RWPE2 (cell line): ENCODE data around the gene TMEM47.

ENCODE experiments used
- ATAC-seq: fragments of 200-7000 bp; cut with Tn5 transposase; 3 replicates; pipeline ENCODE4 v1.9.1; 2021; ENCODE audit warnings: low read depth
- DNase-seq: peaks from one replicate; pipeline ENCODE4 v3.0.0-alpha.2; 2020; ENCODE audit warnings: low spot score
- H3K27ac ChIP-seq: fragments of 450-650 bp; 2 replicates; pipeline ENCODE4 v1.5.1; 2017; ENCODE audit warnings: mild to moderate bottlenecking; ENCODE audit not compliant: poor library complexity, severe bottlenecking
- H3K27me3 ChIP-seq: fragments of 250-450 bp; sonication (Bioruptor Pico); 2 replicates; pipeline ENCODE4 v1.5.1; 2021; ENCODE audit warnings: mild to moderate bottlenecking, moderate library complexity; ENCODE audit not compliant: insufficient read depth, poor library complexity, severe bottlenecking
- H3K36me3 ChIP-seq: fragments of 250-450 bp; sonication (Bioruptor Pico); 2 replicates; pipeline ENCODE4 v1.5.1; 2020; ENCODE audit warnings: low read depth, mild to moderate bottlenecking, moderate library complexity
- H3K4me1 ChIP-seq: fragments of 250-450 bp; sonication (Bioruptor Pico); 2 replicates; pipeline ENCODE4 v1.5.1; 2021; ENCODE audit warnings: mild to moderate bottlenecking, moderate library complexity; ENCODE audit not compliant: insufficient read depth, poor library complexity, severe bottlenecking
- H3K4me3 ChIP-seq: fragments of 250-450 bp; sonication (Bioruptor Pico); 2 replicates; pipeline ENCODE4 v1.5.1; 2021; ENCODE audit warnings: mild to moderate bottlenecking, moderate library complexity; ENCODE audit not compliant: severe bottlenecking
- H3K9me3 ChIP-seq: fragments of 250-450 bp; sonication (Bioruptor Pico); 2 replicates; pipeline ENCODE4 v1.5.1; 2021; ENCODE audit warnings: mild to moderate bottlenecking, moderate library complexity; ENCODE audit not compliant: severe bottlenecking
- CTCF ChIP-seq: fragments of 450-650 bp; IDR thresholded peaks from one replicate; pipeline ENCODE4 v1.5.1; 2017; ENCODE audit warnings: mild to moderate bottlenecking, moderate library complexity; ENCODE audit not compliant: poor library complexity, severe bottlenecking

TMEM47 gene

GRCh38 chrX:34578237-34578636 is 78.8 kb downstream of the TMEM47 start:
- Histone ChIP-seq H3K4me3 (no peak overlapping the region), H3K27ac (no peak overlapping the region), H3K27me3 (no peaks in the 10 kb centered on the region), H3K36me3 (no peaks in the 10 kb centered on the region), H3K9me3 (no peaks in the 10 kb centered on the region), H3K4me1 (no peaks in the 10 kb centered on the region)
- no peak for ATAC-seq
- no peak for DNase-seq
- peak; percentile 33 for TF ChIP-seq CTCF
